Hepatocyte (in vitro differentiated cells): ENCODE measurements around the gene DET1.
"Not testable (repeated sequence)": the region's sequence is repeated elsewhere in the genome, so short reads cannot be mapped to it uniquely, and the experiment has no call there.

Source experiments
- CTCF ChIP-seq: fragments of 200-600 bp; sonication (generic); IDR thresholded peaks from 2 replicates; pipeline ENCODE4 v1.5.1; 2016; ENCODE audit warnings: antibody characterized with exemption, mild to moderate bottlenecking; ENCODE audit not compliant: poor library complexity
- EZH2 ChIP-seq: fragments of 200-600 bp; sonication (generic); IDR thresholded peaks from 2 replicates; pipeline ENCODE4 v1.6.1; 2016; ENCODE audit warnings: antibody characterized with exemption, mild to moderate bottlenecking, borderline replicate concordance
- EZH2phosphoT487 ChIP-seq: fragments of 200-600 bp; sonication (generic); IDR thresholded peaks from one replicate; pipeline ENCODE4 v1.6.1; 2018; ENCODE audit warnings: antibody characterized with exemption, mild to moderate bottlenecking, low read depth, moderate library complexity; ENCODE audit not compliant: unreplicated experiment, severe bottlenecking

- not testable (repeated sequence) for TF ChIP-seq CTCF, EZH2, EZH2phosphoT487
Measured at GRCh38 chr15:88541111-88541510, 5.4 kb downstream of the DET1 start.
